ENCODE measurements around the gene CORO7. TPM values are rescaled to one million over a fixed set of nuclear protein-coding genes. Genes with fewer than 3 reads are reported as not detected.

Gene CORO7
- polyA plus RNA-seq, 4 donors = 14.1 to 24.9 (median 21.6) TPM

- DNase-seq (ENCODE audit: low read depth in 4 of 4, low spot score in 2 of 4) = no peak
These were observed 30.5 kb downstream of the CORO7 start for GRCh38 chr16:4385789-4386450.

GRCh38 chr16:4385066-4385788, 31.2 kb downstream of the CORO7 start:
- no peak for DNase-seq (ENCODE audit: low read depth in 4 of 4, low spot score in 2 of 4)

GRCh38 chr16:4384509-4384942, 31.9 kb downstream of the CORO7 start:
- no peak for DNase-seq (ENCODE audit: low read depth in 4 of 4, low spot score in 2 of 4)

GRCh38 chr16:4383591-4384444, 32.6 kb downstream of the CORO7 start:
- no peak for DNase-seq (ENCODE audit: low read depth in 4 of 4, low spot score in 2 of 4)

GRCh38 chr16:4382795-4383357, 33.5 kb downstream of the CORO7 start:
- no peak for DNase-seq (ENCODE audit: low read depth in 4 of 4, low spot score in 2 of 4)

- no peak for DNase-seq (ENCODE audit: low read depth in 4 of 4, low spot score in 2 of 4)
These were observed 34.2 kb downstream of the CORO7 start for GRCh38 chr16:4381935-4382794.

- DNase-seq (ENCODE audit: low read depth in 4 of 4, low spot score in 2 of 4) = no peak
These were observed 35.1 kb downstream of the CORO7 start for GRCh38 chr16:4381072-4381934.

GRCh38 chr16:4380119-4381063, 36.0 kb downstream of the CORO7 start:
- DNase-seq (ENCODE audit: low read depth in 4 of 4, low spot score in 2 of 4) = no peak

- no peak for DNase-seq (ENCODE audit: low read depth in 4 of 4, low spot score in 2 of 4)
These were observed 37.3 kb downstream of the CORO7 start for GRCh38 chr16:4378999-4379690.

GRCh38 chr16:4378161-4378666, 38.2 kb downstream of the CORO7 start:
- DNase-seq (ENCODE audit: low read depth in 4 of 4, low spot score in 2 of 4) = no peak

- DNase-seq (ENCODE audit: low read depth in 4 of 4, low spot score in 2 of 4) = no peak
These were observed 38.7 kb downstream of the CORO7 start for GRCh38 chr16:4377573-4378154.

GRCh38 chr16:4376893-4377572, 39.4 kb downstream of the CORO7 start:
- DNase-seq (ENCODE audit: low read depth in 4 of 4, low spot score in 2 of 4) = no peak

GRCh38 chr16:4376126-4376892, 40.1 kb downstream of the CORO7 start:
- no peak for DNase-seq (ENCODE audit: low read depth in 4 of 4, low spot score in 2 of 4)

GRCh38 chr16:4375717-4376116, 40.7 kb downstream of the CORO7 start:
- DNase-seq (ENCODE audit: low read depth in 4 of 4, low spot score in 2 of 4) = no peak

GRCh38 chr16:4373909-4374742, 42.3 kb downstream of the CORO7 start:
- DNase-seq (ENCODE audit: low read depth in 4 of 4, low spot score in 2 of 4) = no peak

All from left renal cortex interstitium (tissue), 4 donors.